K562 (cell line): Measurements from ENCODE around the gene SLC25A33. TPM values are rescaled to one million over a fixed set of nuclear protein-coding genes. Genes with fewer than 3 reads are reported as not detected.

Source experiments
- ATAC-seq: fragments of 200-7000 bp; cut with Tn5 transposase; 3 replicates; pipeline ENCODE4 v1.9.1; 2020; ENCODE audit warnings: moderate library complexity
- BruUV-seq: library from RNA; stranded (reverse); fragments of 400-500 nt; replicated peaks from 2 replicates; lab custom pipeline; 2021; lab: Mats Ljungman, UMichigan
- CTCF ChIA-PET: fragments of 300-600 bp; formaldehyde crosslinking; extraction: SDS; loops from one replicate; lab custom pipeline; 2021; ENCODE audit warnings: low intra/inter-chr PET ratio; lab: Yijun Ruan, JAX
- POLR2A ChIA-PET: fragments of 300-600, 350-650 bp; sonication (Branson Sonifier 250); formaldehyde crosslinking; extraction: SDS; loops from one replicate; lab custom pipeline; 2021; ENCODE audit warnings: antibody characterized with exemption, inconsistent platforms; lab: Yijun Ruan, JAX
- DNase-seq, 4 experiments: peaks; one replicate each; pipeline versions ENCODE4 v3.0.0 to v3.0.0-alpha.2; 2011 to 2018; ENCODE audit warnings: low spot score in 3 of 4, mixed read lengths in 3 of 4; ENCODE audit errors: extremely low read depth in 1 of 4
- FAIRE-seq: peaks from 2 replicates; lab custom pipeline; 2011; peaks lifted over from hg19 to GRCh38; lab: Jason Lieb, UNC
- H2AFZ ChIP-seq: 2 replicates; pipeline ENCODE4 v1.6.0; 2011; ENCODE audit warnings: low read depth, low read length, control low read depth, inconsistent platforms
- H3K27ac ChIP-seq: fragments of 200-600 bp; 3 replicates; pipeline ENCODE4 v1.8.0; 2011; ENCODE audit warnings: low read depth, mild to moderate bottlenecking, control low read depth, inconsistent platforms, low read length, moderate library complexity, mixed read lengths; ENCODE audit errors: extremely low read depth
- H3K27me3 ChIP-seq, 2 experiments: fragments of 300-600 bp in 1 of 2; 2 replicates in 1 of 2; 3 replicates in 1 of 2; pipeline versions ENCODE4 v1.6.0 to v1.8.0; 2011; ENCODE audit warnings: inconsistent platforms in 2 of 2, low read length in 2 of 2, mild to moderate bottlenecking in 1 of 2, mixed read lengths in 1 of 2, moderate library complexity in 1 of 2; ENCODE audit not compliant: control insufficient read depth in 2 of 2, insufficient read depth in 2 of 2
- H3K36me3 ChIP-seq: fragments of 300-600 bp; 3 replicates; pipeline ENCODE4 v1.8.0; 2011; ENCODE audit warnings: mild to moderate bottlenecking, low read length, inconsistent platforms; ENCODE audit not compliant: control insufficient read depth, insufficient read depth
- H3K4me1 ChIP-seq, 2 experiments: fragments of 200-600 bp in 1 of 2; replicated peaks in 1 of 2; 2 replicates in 1 of 2; 3 replicates in 1 of 2; pipeline versions ENCODE4 v1.5.1 to v1.8.0; 2011; ENCODE audit warnings: inconsistent platforms in 2 of 2, low read length in 2 of 2, mild to moderate bottlenecking in 1 of 2, mixed read lengths in 1 of 2, moderate library complexity in 1 of 2; ENCODE audit not compliant: control insufficient read depth in 2 of 2, insufficient read depth in 2 of 2
- H3K4me2 ChIP-seq: 2 replicates; pipeline ENCODE4 v1.6.1; 2011; ENCODE audit warnings: low read length, control low read depth, inconsistent platforms, mixed read lengths; ENCODE audit not compliant: insufficient read depth
- H3K4me3 ChIP-seq: fragments of 200-600 bp; sonication (generic), shearing (Covaris generic); 2 replicates; pipeline ENCODE4 v1.5.1; 2016; ENCODE audit warnings: control low read depth, inconsistent platforms
- H3K79me2 ChIP-seq: fragments of 200-600 bp; 3 replicates; pipeline ENCODE4 v1.8.0; 2011; ENCODE audit warnings: low read length, inconsistent platforms; ENCODE audit not compliant: control insufficient read depth, insufficient read depth
- H3K9ac ChIP-seq, 2 experiments: 2 replicates each; pipeline versions ENCODE4 v1.6.0 to v1.6.1; 2011; ENCODE audit warnings: low read depth in 2 of 2, low read length in 2 of 2, control low read depth in 1 of 2, inconsistent platforms in 1 of 2, mild to moderate bottlenecking in 1 of 2, mixed read lengths in 1 of 2; ENCODE audit not compliant: insufficient read depth in 1 of 2
- H3K9me1 ChIP-seq: one replicate; pipeline ENCODE4 v1.6.0; 2011; ENCODE audit warnings: inconsistent platforms, mild to moderate bottlenecking, low read length, moderate library complexity; ENCODE audit not compliant: control insufficient read depth, insufficient read depth
- H3K9me3 ChIP-seq: replicated peaks from 2 replicates; pipeline ENCODE4 v1.5.1; 2011; ENCODE audit warnings: low read depth, low read length, inconsistent platforms; ENCODE audit not compliant: control insufficient read depth, insufficient read depth
- H4K20me1 ChIP-seq: replicated peaks from 2 replicates; pipeline ENCODE4 v1.6.1; 2011; ENCODE audit warnings: low read length, inconsistent platforms, mixed read lengths; ENCODE audit not compliant: control insufficient read depth, insufficient read depth
- CREB1 ChIP-seq, 2 experiments: sonication (generic) in 1 of 2; formaldehyde crosslinking in 1 of 2; IDR thresholded peaks; 2 replicates each; pipeline versions ENCODE4 v1.6.1 to v1.8.0; 2012 to 2022; ENCODE audit warnings: inconsistent platforms in 1 of 2, mild to moderate bottlenecking in 1 of 2, missing genetic modification reagents in 1 of 2, moderate library complexity in 1 of 2
- ELK1 ChIP-seq: sonication (generic); formaldehyde crosslinking; IDR thresholded peaks from 2 replicates; pipeline ENCODE4 v1.8.1; 2022; ENCODE audit warnings: missing genetic modification reagents
- ETV1 ChIP-seq: fragments of 450-650 bp; conservative IDR thresholded peaks from 2 replicates; pipeline ENCODE4 v1.6.1; 2016; ENCODE audit warnings: missing genetic modification characterization, control low read depth, low read depth, missing compliant biosample characterization
- JUND ChIP-seq, 2 experiments: IDR thresholded peaks; 2 replicates in 1 of 2; 3 replicates in 1 of 2; pipeline ENCODE4 v1.6.1; 2011; ENCODE audit warnings: borderline replicate concordance in 2 of 2, low read depth in 2 of 2, low read length in 2 of 2, improper control_type of control experiment in 1 of 2, missing biosample characterization in 1 of 2, missing genetic modification characterization in 1 of 2, missing genetic modification reagents in 1 of 2
- RBFOX2 ChIP-seq: fragments of 200-400 bp; formaldehyde crosslinking; IDR thresholded peaks from 2 replicates; pipeline ENCODE4 v1.6.1; 2017; ENCODE audit warnings: low read depth, mild to moderate bottlenecking, low read length, moderate library complexity
- SMARCA4 ChIP-seq: fragments of 450-650 bp; IDR thresholded peaks from 2 replicates; pipeline ENCODE4 v1.6.1; 2016
- ZC3H8 ChIP-seq: fragments of 450-650 bp; IDR thresholded peaks from 2 replicates; pipeline ENCODE4 v1.6.1; 2017
- ZNF354B ChIP-seq: fragments of 250-450 bp; sonication (Bioruptor Pico); IDR thresholded peaks from 2 replicates; pipeline ENCODE4 v1.4.0; 2020
- WGBS: fragments of 100-300 bp; shearing (Covaris generic); methylation state at CpG from one replicate; pipeline ENCODE4 v1.1.6; 2016; ENCODE audit warnings: low coverage, mixed read lengths; ENCODE audit not compliant: insufficient coverage; ENCODE audit errors: missing lambda C conversion rate; 5-methylcytosine and 5-hydroxymethylcytosine counted together
- in situ Hi-C: fragments of 300-500 bp; cut with MboI; formaldehyde crosslinking; loops from 4 replicates; pipeline ENCODE4 v1.15.0; 2018; ENCODE audit warnings: inconsistent platforms, mixed read lengths
- intact Hi-C: fragments of 100-400 bp; cut with micrococcal nuclease; formaldehyde crosslinking; loops from 2 replicates; pipeline ENCODE4 v1.14.2; 2022
- polyA plus RNA-seq, 8 experiments: library from polyadenylated mRNA; depleted of rRNA in 4 of 8; stranded (reverse) in 5 of 8; unstranded in 3 of 8; fragments of >200 nt; fragmentation: Nextera tagmentation in 2 of 8; fragmentation: Illumina TruSeq in 1 of 8; extraction: Ambion mirVana in 2 of 8; extraction: Trizol in 1 of 8; gene quantifications; 2 replicates each; pipeline versions ENCODE4 v1.2.1 to v1.2.3, GENCODE V29; 2011 to 2014; ENCODE audit warnings: inconsistent platforms in 1 of 8, missing spikeins in 1 of 8
- total RNA-seq, 7 experiments: library from RNA; depleted of rRNA in 6 of 7; stranded (reverse); fragments of >200 nt in 6 of 7; fragmentation: Illumina TruSeq in 2 of 7; extraction: Trizol in 2 of 7; gene quantifications; 2 replicates each; pipeline versions ENCODE4 v1.2.1 to v1.2.3, GENCODE V29; 2011 to 2021; ENCODE audit warnings: low replicate concordance in 1 of 7
- TF ChIP-seq, protein P1 (sequence below): fragments of 250-450 bp; sonication (Bioruptor Pico); IDR thresholded peaks from 2 replicates; pipeline ENCODE4 v1.8.0; 2022; ENCODE audit warnings: moderate library complexity, mild to moderate bottlenecking, inconsistent platforms

Gene SLC25A33
- total and polyA plus RNA-seq, 9 of the 15 experiments (the other 6 are each of a cell fraction or from before 2014, with no cell fraction given), result 3.2 to 23.5 (median 17.5) TPM

DNA sequence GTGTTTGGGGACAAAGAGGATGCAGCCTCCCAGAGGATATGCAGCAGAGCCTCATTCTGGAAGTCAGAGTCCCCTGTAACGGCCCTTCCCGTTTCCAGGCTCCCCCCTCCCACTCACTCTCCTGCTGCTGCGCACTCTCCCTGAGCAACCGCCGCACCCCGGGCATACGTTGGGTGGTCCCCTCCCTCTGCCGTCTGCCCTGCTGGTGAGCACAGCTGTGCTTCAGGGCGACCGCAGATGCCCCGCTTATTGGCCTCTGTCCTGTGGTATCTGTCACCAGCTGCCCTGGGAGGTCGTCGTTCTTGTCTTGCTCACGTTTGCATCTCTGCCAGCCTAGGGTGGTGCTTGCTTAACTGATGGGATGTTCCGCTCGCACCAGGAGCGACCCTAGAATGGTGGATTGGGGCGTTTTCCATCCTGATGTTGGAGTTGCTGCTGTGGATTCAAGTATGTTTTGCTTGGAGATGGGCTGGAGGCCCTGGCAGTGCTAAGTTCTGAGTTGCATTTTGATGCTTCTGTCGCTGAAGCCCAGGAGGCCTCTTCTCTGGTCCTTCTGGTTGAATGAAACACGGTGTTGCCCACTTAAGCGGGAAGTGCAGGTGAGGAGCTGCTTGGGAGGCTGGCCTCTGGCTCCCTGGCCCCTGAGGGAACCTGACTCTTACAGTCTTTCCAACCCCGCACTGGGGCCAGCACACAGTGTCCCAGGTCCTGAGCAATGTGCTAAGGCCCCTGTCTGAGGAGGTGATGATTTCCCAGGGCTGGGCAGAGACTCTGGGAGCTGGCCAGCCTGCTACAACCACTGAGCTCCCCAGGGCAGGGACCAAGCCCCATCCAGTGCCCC is 52.6 kb downstream of the SLC25A33 start:
- Histone ChIP-seq H3K27me3 (no peaks in the 10 kb centered on the region), H3K9ac (peak overlapping the region in 1 of 2 experiments; percentile 88; a peak in 2 of 4 replicates), H3K4me2 (no peak overlapping the region), H3K4me1 (peaks cover 35 to 83% of the 10 kb centered on the region in 2 experiments), H3K9me1 (peaks cover 28% of the 10 kb centered on the region), H3K36me3 (peaks cover 44% of the 10 kb centered on the region; the same call in 2 of the 3 replicates), H4K20me1 (peaks cover 60% of the 10 kb centered on the region), H2AFZ (no peak overlapping the region), H3K27ac (no peak overlapping the region), H3K9me3 (no peaks in the 10 kb centered on the region), H3K79me2 (peaks cover 72% of the 10 kb centered on the region), H3K4me3 (no peak overlapping the region)
- TF ChIP-seq ELK1 (CRISPR knock-in tag) (no peak), ETV1 (no peak), SMARCA4 (no peak), RBFOX2 (peak; percentile 18; the same call in 1 of the 2 replicates), ZNF354B (CRISPR knock-in tag) (no peak), CREB1 (IDR thresholded peaks at IDR 0.05) (no peak), CREB1 (CRISPR knock-in tag; IDR thresholded peaks at IDR 0.05) (0 out of 2 replicates have a peak, but pooled peaks have one; percentile 15), JUND (IDR thresholded peaks at IDR 0.05; ENCODE audit: borderline replicate concordance, low read depth, low read length) (no peak), JUND (tag; IDR thresholded peaks at IDR 0.05; ENCODE audit: borderline replicate concordance, low read depth, low read length) (no peak), ZC3H8 (no peak)
- TF ChIP-seq, protein P1, sequence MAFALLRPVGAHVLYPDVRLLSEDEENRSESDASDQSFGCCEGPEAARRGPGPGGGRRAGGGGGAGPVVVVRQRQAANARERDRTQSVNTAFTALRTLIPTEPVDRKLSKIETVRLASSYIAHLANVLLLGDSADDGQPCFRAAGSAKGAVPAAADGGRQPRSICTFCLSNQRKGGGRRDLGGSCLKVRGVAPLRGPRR (CRISPR knock-in tag), result no peak
- in situ Hi-C loops (no loop called here), intact Hi-C loops (no loop called here)
- no peak for DNase-seq
- WGBS, result 88% methylated on average over 19 of the region's 22 CpGs
- no TSS peak for BruUV-seq
- ATAC-seq, result no peak
- ChIA-PET CTCF (no interaction called here), POLR2A (interaction anchor here (0.6 to 2.0 kb wide), 4 partner anchors 9 to 53 kb away, joined by 3 to 10 read pairs (median 6); partner anchors contain the start of gene SLC25A33)
- FAIRE-seq, result no peak
